RWPE1 (cell line): ENCODE measurements around the gene TRIM50.

ENCODE experiments used
- CTCF ChIA-PET: fragments of 350-600 bp; sonication (Branson Sonifier 250); formaldehyde crosslinking; extraction: SDS; loops from one replicate; lab custom pipeline; 2021; lab: Yijun Ruan, JAX
- POLR2A ChIA-PET: fragments of 400-600 bp; formaldehyde crosslinking; extraction: SDS; loops from one replicate; lab custom pipeline; 2020; ENCODE audit warnings: antibody characterized with exemption; ENCODE audit not compliant: low non-redundant PET; lab: Yijun Ruan, JAX
- DNase-seq: peaks from one replicate; pipeline ENCODE4 v3.0.0; 2012; ENCODE audit warnings: low spot score
- H3K27ac ChIP-seq: fragments of 450-650 bp; 2 replicates; pipeline ENCODE4 v1.5.1; 2017
- TF ChIP-seq, protein P1 (sequence below): fragments of 450-650 bp; conservative IDR thresholded peaks from 2 replicates; pipeline ENCODE4 v1.5.1; 2017; ENCODE audit warnings: low read depth, mild to moderate bottlenecking

Gene TRIM50

DNA sequence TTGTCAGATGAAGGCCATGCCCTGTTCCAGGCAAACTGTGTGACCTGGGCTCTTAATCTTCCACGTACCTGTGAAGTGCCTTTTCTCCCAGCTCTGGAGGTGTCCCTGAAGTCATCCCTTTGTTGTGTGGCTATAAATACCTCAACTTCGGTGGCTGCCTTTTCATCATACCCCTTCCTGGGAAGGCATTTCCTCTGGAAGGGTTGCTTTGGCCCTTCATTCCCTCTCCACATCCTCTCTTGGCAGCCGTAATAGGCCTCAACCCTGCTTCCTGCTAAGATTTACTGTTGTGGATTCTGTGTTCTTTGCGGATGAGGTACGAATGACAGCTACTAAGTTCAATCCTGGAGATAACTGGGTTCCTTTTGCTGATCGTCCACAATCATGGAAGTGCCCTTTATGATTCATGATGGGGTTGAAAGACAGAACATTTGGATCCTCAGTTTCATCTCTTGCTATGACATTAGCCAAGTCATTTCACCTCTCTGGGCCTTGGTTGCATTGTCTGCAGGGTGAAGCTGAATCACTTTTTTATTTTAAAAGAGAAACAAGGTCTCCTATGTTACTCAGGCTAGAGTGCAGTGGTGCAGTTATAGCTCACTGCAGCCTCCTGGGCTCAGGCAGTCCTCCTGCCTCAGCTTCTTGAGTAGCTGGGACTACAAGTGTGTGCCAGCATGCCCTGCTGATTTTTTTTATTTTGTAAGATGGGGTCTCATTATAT, 23.7 kb upstream of the TRIM50 start:
- H3K27ac ChIP-seq, result no peak overlapping the region
- ChIA-PET CTCF (no interaction called here), POLR2A (no interaction called here)
- TF ChIP-seq, protein P1, sequence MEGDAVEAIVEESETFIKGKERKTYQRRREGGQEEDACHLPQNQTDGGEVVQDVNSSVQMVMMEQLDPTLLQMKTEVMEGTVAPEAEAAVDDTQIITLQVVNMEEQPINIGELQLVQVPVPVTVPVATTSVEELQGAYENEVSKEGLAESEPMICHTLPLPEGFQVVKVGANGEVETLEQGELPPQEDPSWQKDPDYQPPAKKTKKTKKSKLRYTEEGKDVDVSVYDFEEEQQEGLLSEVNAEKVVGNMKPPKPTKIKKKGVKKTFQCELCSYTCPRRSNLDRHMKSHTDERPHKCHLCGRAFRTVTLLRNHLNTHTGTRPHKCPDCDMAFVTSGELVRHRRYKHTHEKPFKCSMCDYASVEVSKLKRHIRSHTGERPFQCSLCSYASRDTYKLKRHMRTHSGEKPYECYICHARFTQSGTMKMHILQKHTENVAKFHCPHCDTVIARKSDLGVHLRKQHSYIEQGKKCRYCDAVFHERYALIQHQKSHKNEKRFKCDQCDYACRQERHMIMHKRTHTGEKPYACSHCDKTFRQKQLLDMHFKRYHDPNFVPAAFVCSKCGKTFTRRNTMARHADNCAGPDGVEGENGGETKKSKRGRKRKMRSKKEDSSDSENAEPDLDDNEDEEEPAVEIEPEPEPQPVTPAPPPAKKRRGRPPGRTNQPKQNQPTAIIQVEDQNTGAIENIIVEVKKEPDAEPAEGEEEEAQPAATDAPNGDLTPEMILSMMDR, result no peak
- DNase-seq, result no peak

DNA sequence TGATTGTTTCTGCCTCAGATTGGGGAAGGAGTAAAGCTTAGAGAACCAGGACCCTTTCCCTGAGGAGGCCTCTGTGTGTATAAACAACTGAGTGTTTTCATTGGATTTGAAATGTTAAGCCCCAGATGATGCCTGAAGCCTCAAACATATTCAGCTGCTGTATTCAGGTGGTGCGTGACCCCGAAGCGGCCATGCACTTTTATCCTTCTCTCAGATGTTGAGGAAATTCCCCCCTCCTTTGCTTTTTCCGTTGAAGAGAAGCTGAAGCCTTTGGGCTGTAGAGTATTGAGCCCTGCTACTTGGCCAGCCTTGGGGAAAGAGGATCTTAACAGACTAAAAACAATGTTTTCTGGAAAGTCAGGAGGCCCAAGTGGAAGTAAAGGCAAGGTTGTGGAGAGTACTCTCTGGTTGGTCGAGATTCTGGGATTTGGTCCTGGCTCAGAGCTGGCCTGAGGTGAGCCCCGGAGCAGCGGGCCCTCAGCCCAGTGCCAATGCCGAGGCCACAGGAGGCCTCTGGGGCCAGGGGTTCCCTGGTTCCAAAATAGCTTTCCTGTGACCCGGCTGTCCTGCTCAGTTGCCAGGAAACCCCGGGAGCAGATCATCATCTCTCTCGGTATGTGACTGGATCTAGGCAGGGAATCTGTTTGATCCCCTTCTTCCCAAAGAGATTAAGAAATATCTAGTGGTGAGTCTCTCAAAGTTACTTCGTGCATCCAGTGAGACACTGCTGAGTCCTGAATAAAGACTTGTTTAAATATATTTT, 22.6 kb upstream of the TRIM50 start:
- POLR2A ChIA-PET, result no interaction called here
- TF ChIP-seq, protein P1, result no peak
- CTCF ChIA-PET, result interaction anchor here (0.6 kb wide), 1 partner anchor 256 kb away, joined by 3 read pairs; no protein-coding TSS in a partner anchor
- H3K27ac ChIP-seq, result no peak overlapping the region
- no peak for DNase-seq

DNA sequence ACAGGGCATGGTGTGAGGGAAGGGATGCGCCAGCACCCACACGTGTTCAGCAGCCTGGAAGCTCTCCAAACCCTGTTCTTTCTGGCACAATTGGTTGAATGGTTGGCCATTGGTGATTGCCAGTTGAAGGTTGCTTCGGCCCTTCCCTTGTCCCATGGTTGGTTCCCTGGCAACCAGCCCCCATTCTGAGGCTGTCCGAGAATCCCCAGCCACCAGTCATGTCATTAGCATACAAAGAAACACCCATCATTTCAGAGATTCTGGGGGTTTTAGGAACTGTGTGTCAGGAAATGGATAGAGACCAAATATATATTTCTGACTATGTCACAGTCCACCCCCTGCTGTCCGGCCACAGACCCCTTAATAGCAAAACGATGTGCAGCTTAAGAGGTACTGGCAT, 21.9 kb upstream of the TRIM50 start:
- H3K27ac ChIP-seq, result no peak overlapping the region
- ChIA-PET CTCF (no interaction called here), POLR2A (no interaction called here)
- TF ChIP-seq, protein P1, result no peak
- DNase-seq, result no peak

DNA sequence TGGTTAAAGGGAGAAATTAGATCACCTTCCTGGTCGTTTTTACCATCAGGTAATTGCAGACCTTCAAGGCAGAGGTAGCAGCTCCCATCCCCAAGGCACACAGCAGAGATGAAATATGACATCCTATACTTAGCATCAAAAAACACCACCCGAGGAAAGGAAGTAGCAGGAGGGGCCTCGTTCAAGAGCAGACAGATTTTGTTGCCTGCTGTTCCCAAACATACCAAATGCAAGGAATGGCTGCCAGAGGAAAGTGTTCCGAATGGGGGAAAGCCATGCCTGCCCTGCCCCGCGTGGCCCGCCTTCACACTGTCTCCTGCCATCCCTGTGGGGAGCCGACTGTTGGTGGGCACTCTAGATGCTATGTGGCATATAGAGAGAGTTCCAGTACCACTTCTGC, 18.1 kb upstream of the TRIM50 start:
- POLR2A ChIA-PET, result no interaction called here
- TF ChIP-seq, protein P1, result no peak
- H3K27ac ChIP-seq, result no peak overlapping the region
- CTCF ChIA-PET, result no interaction called here
- no peak for DNase-seq

DNA sequence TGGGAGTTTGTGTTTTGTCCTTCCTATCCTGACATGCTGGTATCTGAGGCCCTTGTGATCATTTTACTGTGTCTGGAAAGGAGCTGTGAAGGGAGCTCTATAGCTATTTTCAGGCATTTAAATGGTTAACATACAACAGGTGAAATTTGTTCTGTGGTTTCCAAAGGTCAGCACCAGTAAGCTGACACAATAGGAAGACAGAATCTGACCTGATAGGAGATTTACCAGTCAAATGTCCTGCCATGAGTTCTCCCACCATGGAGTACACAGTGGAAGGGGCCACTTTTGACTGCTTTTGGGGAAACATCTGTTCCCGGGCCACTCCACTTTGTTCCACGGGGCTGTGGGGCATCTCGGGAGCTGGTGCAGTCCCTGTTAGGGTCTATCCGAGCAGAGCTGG, 17.7 kb upstream of the TRIM50 start:
- TF ChIP-seq, protein P1, result no peak
- ChIA-PET POLR2A (no interaction called here), CTCF (no interaction called here)
- no peak overlapping the region for H3K27ac ChIP-seq
- DNase-seq, result no peak

DNA sequence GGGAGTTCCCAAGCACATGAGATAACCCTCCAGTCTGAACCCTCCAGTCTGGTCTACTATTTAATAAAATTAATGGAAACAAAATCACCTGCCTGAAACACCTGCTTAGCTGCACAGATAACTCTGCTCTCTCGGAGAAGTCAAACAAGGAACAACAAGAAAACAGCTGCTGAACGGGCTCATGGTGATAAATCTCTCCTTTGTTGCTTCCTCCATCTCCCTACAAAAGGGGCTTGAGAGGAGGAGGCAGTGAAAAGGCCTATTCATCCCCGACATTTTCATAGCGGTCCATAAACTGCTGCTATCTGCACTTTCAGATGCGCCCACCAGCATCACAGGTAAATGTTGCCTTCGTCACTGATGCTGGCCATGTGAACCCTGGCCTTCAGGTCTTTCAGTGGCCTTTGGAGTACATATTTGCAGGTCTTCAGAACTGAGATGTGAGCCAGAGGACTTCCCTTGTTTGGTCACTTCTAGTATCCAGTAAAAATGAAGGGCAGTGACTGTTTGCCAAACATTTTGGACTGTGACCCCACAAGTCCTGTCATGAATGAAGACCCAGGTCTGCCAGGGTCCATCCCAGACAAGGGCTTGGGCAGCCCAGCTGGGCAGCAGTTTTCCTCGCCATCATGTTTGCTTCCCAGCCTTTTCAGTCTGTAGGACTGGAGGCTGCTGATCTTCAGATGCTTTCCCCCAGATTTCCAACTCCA, 15.9 kb upstream of the TRIM50 start:
- TF ChIP-seq, protein P1, result no peak
- POLR2A ChIA-PET, result no interaction called here
- H3K27ac ChIP-seq, result no peak overlapping the region
- CTCF ChIA-PET, result no interaction called here
- DNase-seq, result no peak
